Neutrophil (primary cell): Measurements from ENCODE around the gene MMD2.

Experiments used
- H3K27ac ChIP-seq: fragments of 200-600 bp; sonication (generic); 2 replicates; pipeline ENCODE4 v1.5.1; 2016; ENCODE audit warnings: mild to moderate bottlenecking, moderate library complexity
- H3K27me3 ChIP-seq: fragments of 200-600 bp; sonication (generic); 2 replicates; pipeline ENCODE4 v1.6.0; 2016; ENCODE audit warnings: mild to moderate bottlenecking
- H3K36me3 ChIP-seq: fragments of 200-600 bp; sonication (generic); 2 replicates; pipeline ENCODE4 v1.5.1; 2017
- H3K4me1 ChIP-seq, 2 experiments: fragments of 200-600 bp in 1 of 2; sonication (generic) in 1 of 2; 1 replicate in 1 of 2; 2 replicates in 1 of 2; pipeline versions ENCODE4 v1.5.1 to v1.6.1; 2013 to 2016; ENCODE audit warnings: low read depth in 1 of 2, low read length in 1 of 2, mild to moderate bottlenecking in 1 of 2, moderate library complexity in 1 of 2; ENCODE audit not compliant: control insufficient read depth in 1 of 2, insufficient read depth in 1 of 2
- H3K4me3 ChIP-seq, 2 experiments: fragments of 200-600 bp in 1 of 2; sonication (generic) in 1 of 2; 1 replicate in 1 of 2; 2 replicates in 1 of 2; pipeline ENCODE4 v1.5.1; 2013 to 2016; ENCODE audit warnings: low read depth in 1 of 2, low read length in 1 of 2, mild to moderate bottlenecking in 1 of 2, moderate library complexity in 1 of 2
- H3K9me3 ChIP-seq: fragments of 200-600 bp; sonication (generic); 2 replicates; pipeline ENCODE4 v1.5.1; 2016
- CTCF ChIP-seq: fragments of 200-600 bp; sonication (generic); IDR thresholded peaks from 2 replicates; pipeline ENCODE4 v1.5.1; 2016; ENCODE audit warnings: antibody characterized with exemption

Gene MMD2

GRCh38 chr7:4857189-4857588 lies 101.8 kb downstream of the MMD2 start:
- H3K4me3 ChIP-seq: no peak overlapping the region

GRCh38 chr7:4856336-4857057 lies 102.5 kb downstream of the MMD2 start:
- Histone ChIP-seq H3K27me3 (peaks cover 47% of the 10 kb centered on the region), H3K27ac (no peak overlapping the region), H3K9me3 (no peaks in the 10 kb centered on the region), H3K36me3 (no peaks in the 10 kb centered on the region), H3K4me1 (no peaks in the 10 kb centered on the region), H3K4me3 (no peak overlapping the region)
- TF ChIP-seq CTCF: no peak

More at GRCh38 chr7:4857189-4857588, 101.8 kb downstream of the MMD2 start:
- H3K36me3 ChIP-seq: no peaks in the 10 kb centered on the region
- no peaks in the 10 kb centered on the region for H3K4me1 ChIP-seq
- H3K9me3 ChIP-seq: peaks cover 4% of the 10 kb centered on the region
- no peak overlapping the region for H3K27ac ChIP-seq
- no peak for TF ChIP-seq CTCF
- H3K27me3 ChIP-seq: peaks cover 54% of the 10 kb centered on the region
